Cardiac muscle cell (in vitro differentiated cells and primary cell): Measurements from ENCODE around the gene CYP27A1. TPM values are rescaled to one million over a fixed set of nuclear protein-coding genes. Genes with fewer than 3 reads are reported as not detected.
A peak's percentile ranks its signal among the peaks of the same experiment; 100 is the strongest.

ENCODE experiments used
- DNase-seq, 2 donors: peaks; one replicate each; pipeline versions ENCODE4 v3.0.0 to v3.0.0-alpha.2; 2010 to 2017; ENCODE audit warnings: low read depth in 1 of 2, low spot score in 1 of 2
- H3K27ac ChIP-seq: fragments of 200-600 bp; sonication (generic); 2 replicates; pipeline ENCODE4 v1.5.1; 2016
- H3K27me3 ChIP-seq: fragments of 200-600 bp; sonication (generic); 2 replicates; pipeline ENCODE4 v1.6.0; 2016; ENCODE audit warnings: control low read depth
- H3K36me3 ChIP-seq: fragments of 200-600 bp; sonication (generic); 2 replicates; pipeline ENCODE4 v1.5.1; 2016; ENCODE audit warnings: control low read depth
- H3K4me1 ChIP-seq: fragments of 200-600 bp; sonication (generic); 2 replicates; pipeline ENCODE4 v1.8.1; 2017; ENCODE audit warnings: low read depth, mild to moderate bottlenecking, mixed run types
- H3K4me3 ChIP-seq: fragments of 200-600 bp; sonication (generic); 2 replicates; pipeline ENCODE4 v1.5.1; 2016; ENCODE audit warnings: mild to moderate bottlenecking
- H3K9me3 ChIP-seq: fragments of 200-600 bp; sonication (generic); 2 replicates; pipeline ENCODE4 v1.5.1; 2017; ENCODE audit warnings: low read depth, mild to moderate bottlenecking, control low read depth
- polyA plus RNA-seq: library from polyadenylated mRNA; unstranded; fragments of >200 nt; fragmentation: Nextera tagmentation; extraction: Ambion mirVana; gene quantifications from 2 replicates; pipeline ENCODE4 v1.2.1, GENCODE V29; 2016
- total RNA-seq: library from RNA; depleted of rRNA; stranded (reverse); fragments of >200 nt; gene quantifications from 2 replicates; pipeline ENCODE4 v1.2.3, GENCODE V29; 2016
- TF ChIP-seq, protein P1 (sequence below): IDR thresholded peaks from 2 replicates; pipeline ENCODE4 v1.5.1; 2012; ENCODE audit warnings: low read depth, mild to moderate bottlenecking, low read length

Gene CYP27A1
- total and polyA plus RNA-seq, 2 experiments from 2014 or later, result 70.6 to 106 TPM

DNA sequence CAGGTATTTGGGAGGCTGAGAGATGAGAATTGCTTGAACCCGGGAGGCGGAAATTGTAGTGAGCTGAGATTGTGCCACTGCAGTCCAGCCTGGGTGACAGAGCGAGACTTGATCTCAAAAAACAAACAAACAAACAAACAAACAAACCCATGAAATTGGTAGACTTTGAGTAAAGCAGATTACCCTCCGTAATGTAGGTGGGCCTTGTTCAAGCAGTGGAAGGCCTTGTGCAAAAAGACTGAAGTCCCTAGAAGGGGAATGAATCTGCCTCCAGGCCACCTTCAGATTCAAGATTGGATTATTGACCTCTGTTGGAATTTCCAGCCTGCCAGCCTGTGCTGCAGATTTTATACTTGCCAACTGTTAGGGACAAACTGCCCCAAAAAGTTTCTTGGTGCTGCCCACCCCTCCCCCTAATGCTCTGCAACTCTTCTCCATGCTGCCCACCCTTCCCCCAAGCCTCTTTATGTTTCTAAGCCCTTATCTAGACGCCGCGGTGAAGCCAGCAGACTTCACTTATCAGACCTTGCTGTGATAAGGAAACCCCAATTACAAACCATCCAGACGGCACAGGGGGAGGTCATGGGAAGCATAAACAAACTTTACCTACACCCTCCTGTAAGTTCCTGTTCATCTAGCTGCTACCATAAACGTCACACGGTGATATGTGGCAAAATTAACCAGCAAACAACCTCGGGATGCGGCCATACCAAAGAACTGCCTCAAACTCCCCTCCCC is 17.0 kb downstream of the CYP27A1 start:
- peak; percentile 57 to 63 for DNase-seq
- peak overlapping the region; percentile 92 for H3K27ac ChIP-seq

DNA sequence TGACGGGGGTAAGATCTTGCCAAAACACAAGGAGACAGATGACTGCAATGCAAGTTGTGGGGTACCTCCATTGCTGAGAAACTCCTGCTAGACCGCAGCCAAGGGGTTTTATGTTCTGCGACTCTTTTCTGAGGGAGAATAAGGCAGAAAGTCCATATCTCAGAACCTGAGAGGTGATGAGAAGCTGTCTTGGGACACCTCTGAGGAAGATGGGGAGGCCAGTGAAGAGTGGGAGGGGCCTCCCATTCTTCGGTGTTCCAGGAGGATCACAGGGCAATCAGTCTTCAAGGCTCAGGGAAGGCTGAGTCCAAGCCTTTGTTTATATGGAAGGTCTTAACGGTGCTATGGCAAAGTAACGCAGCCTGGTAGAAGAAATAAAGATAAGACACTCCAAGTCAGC is 18.0 kb downstream of the CYP27A1 start:
- no peaks in the 10 kb centered on the region for H3K27me3 ChIP-seq
- H3K4me1 ChIP-seq, result peaks cover 54% of the 10 kb centered on the region
- H3K9me3 ChIP-seq, result no peaks in the 10 kb centered on the region
- H3K36me3 ChIP-seq, result no peaks in the 10 kb centered on the region
- TF ChIP-seq, protein P1, sequence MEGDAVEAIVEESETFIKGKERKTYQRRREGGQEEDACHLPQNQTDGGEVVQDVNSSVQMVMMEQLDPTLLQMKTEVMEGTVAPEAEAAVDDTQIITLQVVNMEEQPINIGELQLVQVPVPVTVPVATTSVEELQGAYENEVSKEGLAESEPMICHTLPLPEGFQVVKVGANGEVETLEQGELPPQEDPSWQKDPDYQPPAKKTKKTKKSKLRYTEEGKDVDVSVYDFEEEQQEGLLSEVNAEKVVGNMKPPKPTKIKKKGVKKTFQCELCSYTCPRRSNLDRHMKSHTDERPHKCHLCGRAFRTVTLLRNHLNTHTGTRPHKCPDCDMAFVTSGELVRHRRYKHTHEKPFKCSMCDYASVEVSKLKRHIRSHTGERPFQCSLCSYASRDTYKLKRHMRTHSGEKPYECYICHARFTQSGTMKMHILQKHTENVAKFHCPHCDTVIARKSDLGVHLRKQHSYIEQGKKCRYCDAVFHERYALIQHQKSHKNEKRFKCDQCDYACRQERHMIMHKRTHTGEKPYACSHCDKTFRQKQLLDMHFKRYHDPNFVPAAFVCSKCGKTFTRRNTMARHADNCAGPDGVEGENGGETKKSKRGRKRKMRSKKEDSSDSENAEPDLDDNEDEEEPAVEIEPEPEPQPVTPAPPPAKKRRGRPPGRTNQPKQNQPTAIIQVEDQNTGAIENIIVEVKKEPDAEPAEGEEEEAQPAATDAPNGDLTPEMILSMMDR, result no peak
- H3K4me3 ChIP-seq, result no peak overlapping the region
- DNase-seq, result peak in 1 of 2 donors; percentile 52
- peak overlapping the region; percentile 92 for H3K27ac ChIP-seq

More for the DNA sequence above, 17.0 kb downstream of the CYP27A1 start:
- Histone ChIP-seq H3K4me3 (no peak overlapping the region), H3K4me1 (peaks cover 60% of the 10 kb centered on the region), H3K36me3 (no peaks in the 10 kb centered on the region), H3K9me3 (no peaks in the 10 kb centered on the region), H3K27me3 (no peaks in the 10 kb centered on the region)
- TF ChIP-seq, protein P1, result no peak

DNA sequence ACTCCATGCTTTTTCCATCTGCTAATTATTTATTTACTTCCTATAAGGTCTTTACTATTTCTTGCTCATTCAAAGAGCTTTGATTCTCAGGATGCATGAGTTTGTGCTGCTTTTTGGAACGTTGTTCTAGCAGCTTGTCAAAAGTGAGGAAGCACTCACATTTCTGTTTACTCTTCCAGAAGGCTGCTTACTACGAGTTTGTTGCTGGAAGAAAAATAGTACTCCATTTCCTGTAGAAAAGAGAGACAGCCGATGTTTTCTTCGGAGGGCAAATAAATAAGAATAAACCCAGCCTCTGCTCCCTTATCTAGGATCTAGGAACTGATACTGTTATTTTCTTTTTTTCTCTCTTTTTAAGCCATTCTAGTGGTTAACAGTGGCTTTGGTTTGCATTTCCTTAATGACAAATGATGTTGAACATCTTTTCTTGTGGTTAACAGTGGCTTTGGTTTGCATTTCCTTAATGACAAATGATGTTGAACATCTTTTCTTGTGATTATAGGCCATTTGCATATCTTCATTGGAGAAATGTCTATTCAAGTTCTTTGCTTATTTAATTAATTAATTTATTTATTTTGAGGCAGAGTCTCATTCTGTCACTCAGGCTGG is 20.5 kb downstream of the CYP27A1 start:
- Histone ChIP-seq H3K9me3 (no peaks in the 10 kb centered on the region), H3K4me1 (peaks cover 63% of the 10 kb centered on the region), H3K27me3 (no peaks in the 10 kb centered on the region), H3K36me3 (no peaks in the 10 kb centered on the region), H3K4me3 (no peak overlapping the region), H3K27ac (peak overlapping the region; percentile 65)
- TF ChIP-seq, protein P1, result no peak
- no peak for DNase-seq

DNA sequence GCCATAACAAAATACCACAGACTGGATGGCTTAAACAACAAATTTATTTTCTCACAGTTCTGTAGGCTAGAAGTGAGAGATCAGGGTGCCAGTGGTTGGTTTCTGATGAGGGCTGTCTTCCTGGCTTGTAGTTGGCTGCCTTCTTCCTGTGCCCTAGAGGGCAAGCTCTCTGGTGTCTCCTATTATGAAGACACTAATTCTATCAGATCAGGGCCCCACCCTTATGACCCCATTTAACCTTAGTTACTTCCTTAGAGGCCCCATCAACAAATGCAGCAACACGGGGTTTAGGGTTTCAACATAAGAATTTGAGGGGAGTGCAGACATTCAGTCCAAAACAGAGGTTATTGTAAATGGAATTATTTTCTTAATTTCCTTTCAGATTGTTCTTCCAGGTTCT is 22.9 kb downstream of the CYP27A1 start:
- Histone ChIP-seq H3K36me3 (no peaks in the 10 kb centered on the region), H3K27me3 (no peaks in the 10 kb centered on the region), H3K9me3 (no peaks in the 10 kb centered on the region), H3K4me1 (peaks cover 46% of the 10 kb centered on the region), H3K4me3 (no peak overlapping the region), H3K27ac (peak overlapping the region; percentile 79)
- TF ChIP-seq, protein P1, result no peak
- no peak for DNase-seq

DNA sequence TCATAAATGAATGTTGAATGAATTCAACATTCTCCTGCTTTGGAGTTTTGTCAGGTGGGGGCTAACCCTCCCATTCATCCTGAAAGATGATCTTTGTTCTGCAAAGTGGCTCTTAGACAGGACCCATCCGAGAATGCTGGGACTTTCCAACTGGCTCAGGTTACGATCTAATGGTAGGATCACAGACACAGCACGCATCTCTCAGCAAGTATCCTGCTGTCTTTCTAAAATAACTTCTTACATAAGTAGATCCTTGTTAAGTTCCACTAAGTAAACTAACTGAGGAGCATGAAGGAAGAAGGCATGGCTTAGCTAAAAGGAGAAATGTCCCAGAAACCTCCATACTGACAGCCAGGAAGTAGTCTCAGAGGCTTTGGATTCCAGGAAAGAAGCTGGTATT is 23.7 kb downstream of the CYP27A1 start:
- H3K27me3 ChIP-seq, result no peaks in the 10 kb centered on the region
- H3K27ac ChIP-seq, result peak overlapping the region; percentile 79
- H3K4me1 ChIP-seq, result peaks cover 38% of the 10 kb centered on the region
- peak in 1 of 2 donors; percentile 50 for DNase-seq
- TF ChIP-seq, protein P1, result no peak
- no peak overlapping the region for H3K4me3 ChIP-seq
- no peaks in the 10 kb centered on the region for H3K9me3 ChIP-seq
- no peaks in the 10 kb centered on the region for H3K36me3 ChIP-seq
